Progenitor cell of endocrine pancreas (in vitro differentiated cells): Measurements from ENCODE around the gene ZNF467. TPM values are rescaled to one million over a fixed set of nuclear protein-coding genes. Genes with fewer than 3 reads are reported as not detected.

Experiments
- DNase-seq: peaks from one replicate; pipeline ENCODE4 v3.0.0; 2021; ENCODE audit warnings: low spot score; ENCODE audit not compliant: unreplicated experiment
- H3K27ac Mint-ChIP-seq: 2 replicates; pipeline ENCODE4 v1.8.0; 2021; ENCODE audit warnings: mild to moderate bottlenecking, moderate library complexity, mixed read lengths
- H3K27me3 Mint-ChIP-seq: 2 replicates; pipeline ENCODE4 v1.8.0; 2021; ENCODE audit warnings: mixed read lengths
- H3K36me3 Mint-ChIP-seq: 2 replicates; pipeline ENCODE4 v1.8.0; 2022; ENCODE audit warnings: mixed read lengths; ENCODE audit not compliant: insufficient read depth
- H3K4me1 Mint-ChIP-seq: 2 replicates; pipeline ENCODE4 v1.8.0; 2021; ENCODE audit warnings: low read depth, mixed read lengths
- H3K4me3 Mint-ChIP-seq: 2 replicates; pipeline ENCODE4 v1.8.0; 2021; ENCODE audit warnings: low read depth, mild to moderate bottlenecking, moderate library complexity, mixed read lengths
- H3K9me3 Mint-ChIP-seq: 2 replicates; pipeline ENCODE4 v1.8.0; 2021; ENCODE audit warnings: low read depth, mixed read lengths
- total RNA-seq: library from RNA; stranded (reverse); gene quantifications from 2 replicates; pipeline ENCODE4 v1.2.1, GENCODE V29; 2021
- TF ChIP-seq, protein P1 (sequence below): fragments of 200-600 bp; sonication (generic); IDR thresholded peaks from one replicate; pipeline ENCODE4 v1.5.0; 2021; ENCODE audit warnings: antibody characterized with exemption, mild to moderate bottlenecking; ENCODE audit not compliant: unreplicated experiment

Gene ZNF467
- total RNA-seq, 1 donor from 2014 or later = 16.1 TPM

DNA sequence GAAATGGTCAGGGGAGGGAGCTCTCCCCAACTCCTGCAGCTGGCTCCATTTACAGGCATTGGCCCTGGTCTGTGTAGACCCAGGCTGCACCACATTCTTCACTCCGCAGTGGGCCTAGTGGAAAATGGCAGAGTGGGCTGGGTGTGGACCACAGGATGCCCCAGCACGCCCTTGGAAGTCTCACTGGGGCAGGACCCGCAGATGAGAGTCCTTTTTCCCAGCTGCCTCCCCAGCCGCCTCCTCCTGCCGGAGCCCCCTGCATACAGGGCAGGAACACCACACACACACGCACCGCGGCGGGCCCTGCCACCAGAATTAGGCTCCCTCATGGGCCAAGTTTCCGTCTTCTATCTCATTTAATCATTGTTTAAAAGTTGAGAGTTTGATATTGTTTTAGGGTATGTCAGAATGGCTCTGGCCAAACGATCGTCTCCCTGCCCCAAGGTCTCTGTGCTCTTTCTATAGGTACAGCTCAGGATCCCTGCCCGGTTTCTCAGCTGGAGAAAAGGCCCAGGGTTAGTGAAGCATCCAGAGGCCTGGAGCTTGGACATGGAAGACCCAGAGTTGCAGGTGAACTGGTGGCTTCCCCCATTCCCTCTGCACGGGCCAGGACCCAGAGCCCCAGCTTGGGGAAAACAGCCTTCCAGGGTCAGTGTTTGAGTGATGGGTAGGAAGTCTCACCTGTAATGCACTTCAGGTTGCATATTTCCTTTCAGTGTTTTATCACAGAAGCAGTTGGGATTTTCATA lies 42.0 kb downstream of the ZNF467 start:
- Mint-ChIP-seq H3K36me3 (peaks cover 6% of the 10 kb centered on the region), H3K9me3 (no peaks in the 10 kb centered on the region), H3K4me3 (no peak overlapping the region), H3K4me1 (no peaks in the 10 kb centered on the region), H3K27ac (no peak overlapping the region), H3K27me3 (peaks cover 1% of the 10 kb centered on the region)
- TF ChIP-seq, protein P1, sequence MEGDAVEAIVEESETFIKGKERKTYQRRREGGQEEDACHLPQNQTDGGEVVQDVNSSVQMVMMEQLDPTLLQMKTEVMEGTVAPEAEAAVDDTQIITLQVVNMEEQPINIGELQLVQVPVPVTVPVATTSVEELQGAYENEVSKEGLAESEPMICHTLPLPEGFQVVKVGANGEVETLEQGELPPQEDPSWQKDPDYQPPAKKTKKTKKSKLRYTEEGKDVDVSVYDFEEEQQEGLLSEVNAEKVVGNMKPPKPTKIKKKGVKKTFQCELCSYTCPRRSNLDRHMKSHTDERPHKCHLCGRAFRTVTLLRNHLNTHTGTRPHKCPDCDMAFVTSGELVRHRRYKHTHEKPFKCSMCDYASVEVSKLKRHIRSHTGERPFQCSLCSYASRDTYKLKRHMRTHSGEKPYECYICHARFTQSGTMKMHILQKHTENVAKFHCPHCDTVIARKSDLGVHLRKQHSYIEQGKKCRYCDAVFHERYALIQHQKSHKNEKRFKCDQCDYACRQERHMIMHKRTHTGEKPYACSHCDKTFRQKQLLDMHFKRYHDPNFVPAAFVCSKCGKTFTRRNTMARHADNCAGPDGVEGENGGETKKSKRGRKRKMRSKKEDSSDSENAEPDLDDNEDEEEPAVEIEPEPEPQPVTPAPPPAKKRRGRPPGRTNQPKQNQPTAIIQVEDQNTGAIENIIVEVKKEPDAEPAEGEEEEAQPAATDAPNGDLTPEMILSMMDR = no peak
- no peak for DNase-seq

DNA sequence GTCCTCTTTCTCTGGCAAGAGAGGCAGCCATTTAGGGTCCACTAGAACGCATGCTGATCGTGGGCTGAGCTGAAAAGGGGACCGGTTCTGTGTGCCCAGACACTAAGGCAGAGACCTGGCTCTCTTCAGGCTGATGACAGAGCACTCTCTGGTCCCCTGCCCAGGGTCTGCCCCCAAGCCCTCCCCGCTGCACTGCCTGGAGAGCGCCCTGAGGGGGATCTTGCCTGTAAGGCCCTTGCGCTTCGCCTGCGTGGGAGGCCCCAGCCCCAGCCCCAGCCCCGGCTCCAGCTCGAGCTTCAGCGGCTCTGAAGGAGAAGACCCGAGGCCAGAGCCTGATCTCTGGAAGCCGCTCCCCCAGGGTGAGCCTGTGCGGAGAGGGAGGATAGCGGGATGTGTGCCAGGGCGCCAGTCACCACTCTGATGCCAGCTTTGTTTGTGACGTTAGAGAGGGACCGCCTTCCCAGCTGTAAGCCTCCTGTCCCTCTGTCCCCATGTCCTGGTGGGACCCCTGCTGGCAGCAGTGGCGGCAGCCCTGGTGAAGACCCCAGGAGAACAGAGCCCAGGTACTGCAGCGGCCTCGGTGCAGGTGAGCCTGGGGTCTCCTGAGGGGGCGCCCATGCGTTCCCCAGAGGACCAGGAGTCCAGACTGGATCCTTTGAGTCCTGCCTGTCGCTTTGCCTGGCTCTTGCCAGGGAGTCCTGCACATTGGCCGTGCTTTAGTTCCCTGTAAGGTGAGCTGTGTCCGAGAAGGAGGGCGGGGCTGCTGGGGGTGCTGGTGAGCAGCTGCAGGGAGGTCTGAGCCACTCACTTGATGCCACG lies 43.2 kb downstream of the ZNF467 start:
- Mint-ChIP-seq H3K27ac (no peak overlapping the region), H3K4me1 (no peaks in the 10 kb centered on the region), H3K27me3 (no peaks in the 10 kb centered on the region), H3K4me3 (no peak overlapping the region), H3K36me3 (peaks cover 6% of the 10 kb centered on the region), H3K9me3 (no peaks in the 10 kb centered on the region)
- TF ChIP-seq, protein P1 = no peak
- DNase-seq = no peak

DNA sequence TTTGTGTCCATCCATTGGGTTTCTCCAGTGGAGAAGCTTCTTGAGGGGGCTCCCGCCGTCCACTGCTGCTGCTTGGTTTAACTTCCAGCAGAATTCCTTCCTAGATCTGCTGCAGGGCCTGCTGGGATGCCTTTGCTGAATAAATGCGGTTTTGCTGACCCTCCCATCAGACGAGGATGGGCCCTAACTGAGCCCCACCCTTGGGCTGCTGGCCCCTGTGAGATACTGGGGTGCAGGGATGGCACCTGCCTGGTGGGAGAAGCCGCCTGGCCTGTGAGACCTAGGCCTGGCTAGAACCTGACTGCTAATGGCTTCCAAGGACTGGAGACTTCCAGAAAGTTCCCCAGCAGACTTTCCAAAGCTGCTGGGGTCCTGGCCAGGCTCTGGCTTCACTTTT lies 43.8 kb downstream of the ZNF467 start:
- no peaks in the 10 kb centered on the region for H3K9me3 Mint-ChIP-seq
- no peak overlapping the region for H3K27ac Mint-ChIP-seq
- no peak overlapping the region for H3K4me3 Mint-ChIP-seq
- H3K4me1 Mint-ChIP-seq = no peaks in the 10 kb centered on the region
- H3K36me3 Mint-ChIP-seq = peaks cover 6% of the 10 kb centered on the region
- H3K27me3 Mint-ChIP-seq = no peaks in the 10 kb centered on the region
- TF ChIP-seq, protein P1 = no peak
- DNase-seq = no peak

DNA sequence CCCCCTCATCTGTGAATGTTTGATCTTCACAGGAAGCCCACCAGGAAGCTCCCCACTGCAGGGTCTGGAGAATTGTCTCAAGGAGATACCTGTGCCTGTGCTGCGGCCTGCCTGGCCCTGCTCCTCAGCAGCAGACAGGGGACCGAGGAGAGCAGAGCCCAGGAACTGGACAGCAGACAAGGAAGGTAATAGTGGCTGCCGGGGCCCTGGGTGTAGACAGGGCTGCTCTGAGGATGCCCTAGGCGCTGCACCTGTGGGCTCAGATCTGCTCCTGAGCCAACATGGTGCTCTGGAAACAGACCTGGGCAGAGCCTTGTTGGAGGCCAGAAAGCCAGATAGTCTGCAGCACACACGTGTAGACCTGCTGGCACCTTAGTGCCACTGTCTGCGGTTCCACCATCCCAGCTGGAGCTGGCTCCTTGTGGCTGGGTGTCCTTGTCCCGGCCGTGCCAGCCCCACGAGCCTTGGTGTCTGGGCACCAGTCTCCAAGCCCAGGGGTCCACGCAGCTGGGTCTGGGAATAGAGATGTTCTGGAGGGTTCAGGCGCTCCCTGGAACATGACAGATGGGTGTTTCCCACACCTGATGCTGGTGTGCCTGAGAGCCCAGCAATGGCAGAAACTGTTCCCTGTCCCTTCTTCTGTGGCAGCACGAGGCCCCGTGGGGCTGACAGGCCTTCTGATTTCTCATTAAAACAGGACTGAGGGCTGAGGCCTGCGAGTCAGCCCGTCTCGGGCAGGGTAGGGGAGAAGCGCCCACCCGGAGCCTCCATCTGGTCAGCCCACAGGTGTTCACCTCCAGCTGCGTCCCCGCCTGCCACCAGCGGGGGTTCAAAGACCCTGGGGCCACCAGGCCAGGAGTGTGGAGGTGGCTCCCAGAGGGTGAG lies 44.7 kb downstream of the ZNF467 start:
- DNase-seq = no peak
- Mint-ChIP-seq H3K4me1 (no peaks in the 10 kb centered on the region), H3K36me3 (peaks cover 6% of the 10 kb centered on the region), H3K27me3 (no peaks in the 10 kb centered on the region), H3K4me3 (no peak overlapping the region), H3K9me3 (no peaks in the 10 kb centered on the region), H3K27ac (no peak overlapping the region)
- TF ChIP-seq, protein P1 = no peak
